Gastroesophageal sphincter (tissue), 3 donors: Measurements from ENCODE around the gene LRIG3.

Source experiments
- CTCF ChIP-seq, 4 experiments: fragments of 200-600 bp in 2 of 4; fragments of 450-650 bp in 2 of 4; sonication (generic) in 1 of 4; IDR thresholded peaks; one replicate each; pipeline ENCODE4 v1.5.1; 2017 to 2019; ENCODE audit warnings: antibody characterized with exemption in 4 of 4, mild to moderate bottlenecking in 2 of 4, moderate library complexity in 2 of 4
- POLR2A ChIP-seq, 2 donors: fragments of 450-650 bp; IDR thresholded peaks; one replicate each; pipeline ENCODE4 v1.6.1; 2017; ENCODE audit warnings: antibody characterized with exemption in 2 of 2, mild to moderate bottlenecking in 2 of 2, moderate library complexity in 1 of 2

DNA sequence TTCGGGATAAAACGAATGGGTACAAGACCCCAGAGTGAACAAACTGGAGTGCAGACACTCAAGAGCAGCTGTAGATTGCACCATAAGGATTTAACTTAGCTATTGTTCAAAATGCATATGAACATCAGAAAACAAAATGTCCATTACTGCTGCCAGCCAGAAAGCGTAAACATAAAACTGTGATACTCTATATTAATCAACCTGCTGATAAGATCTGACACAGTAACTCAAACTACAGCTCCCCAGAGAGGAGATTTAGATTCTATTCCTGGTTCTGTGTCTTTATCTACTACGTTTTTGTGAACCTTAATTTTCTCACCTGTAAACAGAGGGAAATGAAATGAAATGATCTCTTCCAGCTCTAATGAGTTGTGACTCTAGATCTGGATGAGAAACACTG is 22.3 kb downstream of the LRIG3 start:
- no peak for TF ChIP-seq POLR2A (IDR thresholded peaks at IDR 0.05)
- no peak for TF ChIP-seq CTCF (IDR thresholded peaks at IDR 0.05)
